HG03039 (cell line): ENCODE data around the gene SUGP2.
"Not testable (repeated sequence)": the region's sequence is repeated elsewhere in the genome, so short reads cannot be mapped to it uniquely, and the experiment has no call there.

ENCODE experiments used
- ATAC-seq: cut with Tn5 transposase; IDR thresholded peaks from one replicate; pipeline ENCODE4 v1.9.1; 2021; ENCODE audit warnings: mild to moderate bottlenecking, moderate library complexity; ENCODE audit not compliant: unreplicated experiment

Gene SUGP2

GRCh38 chr19:19034204-19034624 lies 897 bp upstream of the SUGP2 start:
- no peak for ATAC-seq

- no peak for ATAC-seq
These were observed 216 bp downstream of the SUGP2 start for GRCh38 chr19:19033176-19033425.

- peak; percentile 1 for ATAC-seq
These were observed 719 bp downstream of the SUGP2 start for GRCh38 chr19:19032420-19033175.

- no peak for ATAC-seq
These were observed 1.4 kb downstream of the SUGP2 start for GRCh38 chr19:19031891-19032290.

- no peak for ATAC-seq
These were observed 4.8 kb downstream of the SUGP2 start for GRCh38 chr19:19028526-19028925.

GRCh38 chr19:19027228-19027627 lies 6.1 kb downstream of the SUGP2 start:
- ATAC-seq = no peak

GRCh38 chr19:19026299-19026971 lies 6.9 kb downstream of the SUGP2 start:
- ATAC-seq = no peak

- ATAC-seq = no peak
These were observed 7.5 kb downstream of the SUGP2 start for GRCh38 chr19:19025861-19026260.

GRCh38 chr19:19023376-19023775 lies 9.9 kb downstream of the SUGP2 start:
- ATAC-seq = not testable (repeated sequence)

- no peak for ATAC-seq
These were observed 10.8 kb downstream of the SUGP2 start for GRCh38 chr19:19022380-19022961.

GRCh38 chr19:19021115-19021514 lies 12.2 kb downstream of the SUGP2 start:
- ATAC-seq = no peak

- no peak for ATAC-seq
These were observed 22.8 kb downstream of the SUGP2 start for GRCh38 chr19:19010551-19010950.

- ATAC-seq = no peak
These were observed 23.4 kb downstream of the SUGP2 start for GRCh38 chr19:19009951-19010350.

- no peak for ATAC-seq
These were observed 27.1 kb downstream of the SUGP2 start for GRCh38 chr19:19006213-19006612.

GRCh38 chr19:19004144-19004543 lies 29.2 kb downstream of the SUGP2 start:
- ATAC-seq = no peak

- no peak for ATAC-seq
These were observed 33.3 kb downstream of the SUGP2 start for GRCh38 chr19:18999896-19000620.

- no peak for ATAC-seq
These were observed 34.1 kb downstream of the SUGP2 start for GRCh38 chr19:18999016-18999758.

GRCh38 chr19:18998276-18998675 lies 35.0 kb downstream of the SUGP2 start:
- ATAC-seq = no peak

- ATAC-seq = no peak
These were observed 36.4 kb downstream of the SUGP2 start for GRCh38 chr19:18996796-18997394.

- ATAC-seq = no peak
These were observed 37.0 kb downstream of the SUGP2 start for GRCh38 chr19:18996351-18996750.

- no peak for ATAC-seq
These were observed 37.5 kb downstream of the SUGP2 start for GRCh38 chr19:18995804-18996241.
